Breast epithelium (tissue), 4 donors: ENCODE measurements around the gene ATXN1. TPM values are rescaled to one million over a fixed set of nuclear protein-coding genes. Genes with fewer than 3 reads are reported as not detected.

ENCODE experiments used
- DNase-seq, 2 donors: peaks; one replicate each; pipeline ENCODE4 v3.0.0-alpha.2; 2019; ENCODE audit warnings: low spot score in 2 of 2
- H3K27ac ChIP-seq, 2 donors: fragments of 200-600 bp; sonication (generic) in 1 of 2; one replicate each; pipeline ENCODE4 v1.5.1; 2016 to 2019; ENCODE audit warnings: mild to moderate bottlenecking in 1 of 2
- H3K27me3 ChIP-seq, 2 donors: fragments of 200-600 bp; sonication (generic) in 1 of 2; one replicate each; pipeline versions ENCODE4 v1.5.1 to v1.6.0; 2017 to 2019; ENCODE audit warnings: control low read depth in 1 of 2, mild to moderate bottlenecking in 1 of 2
- H3K36me3 ChIP-seq: fragments of 200-600 bp; one replicate; pipeline ENCODE4 v1.5.1; 2019
- H3K4me1 ChIP-seq, 2 donors: fragments of 200-600 bp; sonication (generic); one replicate each; pipeline ENCODE4 v1.5.1; 2016 to 2019; ENCODE audit warnings: control low read depth in 1 of 2
- H3K4me3 ChIP-seq, 3 donors: fragments of 200-600 bp; sonication (generic); 1 replicate in 2 of 3; 2 replicates in 1 of 3; pipeline ENCODE4 v1.5.1; 2016 to 2019; ENCODE audit warnings: mild to moderate bottlenecking in 3 of 3, moderate library complexity in 2 of 3
- H3K9me3 ChIP-seq, 2 donors: fragments of 200-600 bp; sonication (generic) in 1 of 2; one replicate each; pipeline ENCODE4 v1.5.1; 2016 to 2019; ENCODE audit warnings: control low read depth in 1 of 2
- POLR2A ChIP-seq: fragments of 450-650 bp; IDR thresholded peaks from one replicate; pipeline ENCODE4 v1.6.1; 2016; ENCODE audit warnings: antibody characterized with exemption, mild to moderate bottlenecking, moderate library complexity
- POLR2AphosphoS5 ChIP-seq, 3 donors: sonication (generic); formaldehyde crosslinking; IDR thresholded peaks; one replicate each; pipeline ENCODE4 v1.6.1; 2017; ENCODE audit warnings: antibody characterized with exemption in 3 of 3
- intact Hi-C: fragments of 100-400 bp; cut with DNase I; formaldehyde crosslinking; loops from one replicate; pipeline ENCODE4 v1.15.1; 2023; ENCODE audit warnings: low total_unique reads
- total RNA-seq, 3 donors: library from RNA; depleted of rRNA; stranded (reverse); fragments of >200 nt; gene quantifications; one replicate each; pipeline ENCODE4 v1.1.0, GENCODE V29; 2016
- TF ChIP-seq, protein P1 (sequence below), 3 donors: fragments of 450-650 bp; IDR thresholded peaks; one replicate each; pipeline ENCODE4 v1.5.1; 2016 to 2017; ENCODE audit warnings: antibody characterized with exemption in 3 of 3, mild to moderate bottlenecking in 3 of 3, moderate library complexity in 3 of 3

The ATXN1 gene
- total RNA-seq, 3 donors from 2014 or later: 26.7 to 63.2 (median 37.4) TPM

DNA sequence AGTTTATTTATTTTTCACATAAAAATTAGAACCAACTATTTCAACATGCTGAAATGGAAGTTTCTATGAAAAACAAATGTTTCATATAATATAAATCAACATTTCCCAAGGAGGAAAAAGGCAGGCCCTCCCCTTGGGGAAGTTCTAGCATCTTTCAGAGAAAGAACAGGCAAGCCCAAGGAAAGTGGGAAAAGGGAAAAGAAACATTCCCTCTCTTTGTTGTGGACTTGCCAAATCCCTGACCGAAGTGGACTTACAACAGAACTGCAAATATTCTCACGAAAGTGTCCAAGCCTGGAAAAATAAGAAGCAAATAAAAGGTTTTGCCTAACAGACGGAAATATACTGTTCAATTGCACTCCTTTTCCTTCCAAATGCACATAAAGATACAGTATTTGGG is 214.4 kb downstream of the ATXN1 start:
- intact Hi-C loops: no loop called here

DNA sequence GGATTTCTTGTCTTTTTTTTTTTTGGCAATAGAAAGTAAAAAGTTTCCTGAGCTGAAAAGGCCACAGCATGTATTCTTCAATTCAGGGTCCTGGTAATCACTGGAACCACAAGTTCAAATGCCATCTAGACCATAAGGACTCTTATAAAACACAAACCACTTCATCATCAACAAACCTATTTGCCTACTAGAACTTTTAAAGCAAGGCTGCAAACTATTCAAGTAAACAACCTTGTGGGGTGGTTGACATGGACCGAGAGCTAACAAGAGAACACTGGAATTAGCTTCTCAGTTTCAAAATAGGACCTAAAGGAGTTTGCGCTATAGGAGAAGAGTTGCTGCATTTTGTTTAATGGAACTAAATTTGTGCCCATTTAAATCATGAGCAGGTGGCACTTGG is 215.9 kb downstream of the ATXN1 start:
- Histone ChIP-seq H3K4me1 (no peaks in the 10 kb centered on the region), H3K27ac (no peak overlapping the region), H3K27me3 (no peaks in the 10 kb centered on the region), H3K9me3 (no peaks in the 10 kb centered on the region), H3K36me3 (no peaks in the 10 kb centered on the region), H3K4me3 (no peak overlapping the region)
- TF ChIP-seq POLR2AphosphoS5 (IDR thresholded peaks at IDR 0.05): no peak
- TF ChIP-seq, protein P1, sequence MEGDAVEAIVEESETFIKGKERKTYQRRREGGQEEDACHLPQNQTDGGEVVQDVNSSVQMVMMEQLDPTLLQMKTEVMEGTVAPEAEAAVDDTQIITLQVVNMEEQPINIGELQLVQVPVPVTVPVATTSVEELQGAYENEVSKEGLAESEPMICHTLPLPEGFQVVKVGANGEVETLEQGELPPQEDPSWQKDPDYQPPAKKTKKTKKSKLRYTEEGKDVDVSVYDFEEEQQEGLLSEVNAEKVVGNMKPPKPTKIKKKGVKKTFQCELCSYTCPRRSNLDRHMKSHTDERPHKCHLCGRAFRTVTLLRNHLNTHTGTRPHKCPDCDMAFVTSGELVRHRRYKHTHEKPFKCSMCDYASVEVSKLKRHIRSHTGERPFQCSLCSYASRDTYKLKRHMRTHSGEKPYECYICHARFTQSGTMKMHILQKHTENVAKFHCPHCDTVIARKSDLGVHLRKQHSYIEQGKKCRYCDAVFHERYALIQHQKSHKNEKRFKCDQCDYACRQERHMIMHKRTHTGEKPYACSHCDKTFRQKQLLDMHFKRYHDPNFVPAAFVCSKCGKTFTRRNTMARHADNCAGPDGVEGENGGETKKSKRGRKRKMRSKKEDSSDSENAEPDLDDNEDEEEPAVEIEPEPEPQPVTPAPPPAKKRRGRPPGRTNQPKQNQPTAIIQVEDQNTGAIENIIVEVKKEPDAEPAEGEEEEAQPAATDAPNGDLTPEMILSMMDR (IDR thresholded peaks at IDR 0.05): no peak
- no peak for TF ChIP-seq POLR2A
- intact Hi-C loops: no loop called here
- no peak for DNase-seq

More for the DNA sequence above, 214.4 kb downstream of the ATXN1 start:
- no peaks in the 10 kb centered on the region for H3K9me3 ChIP-seq
- no peak for DNase-seq
- no peaks in the 10 kb centered on the region for H3K4me1 ChIP-seq
- TF ChIP-seq POLR2AphosphoS5 (IDR thresholded peaks at IDR 0.05): no peak
- TF ChIP-seq, protein P1 (IDR thresholded peaks at IDR 0.05): no peak
- TF ChIP-seq POLR2A: no peak
- H3K27ac ChIP-seq: no peak overlapping the region
- H3K36me3 ChIP-seq: no peaks in the 10 kb centered on the region
- H3K4me3 ChIP-seq: no peak overlapping the region
- H3K27me3 ChIP-seq: no peaks in the 10 kb centered on the region

DNA sequence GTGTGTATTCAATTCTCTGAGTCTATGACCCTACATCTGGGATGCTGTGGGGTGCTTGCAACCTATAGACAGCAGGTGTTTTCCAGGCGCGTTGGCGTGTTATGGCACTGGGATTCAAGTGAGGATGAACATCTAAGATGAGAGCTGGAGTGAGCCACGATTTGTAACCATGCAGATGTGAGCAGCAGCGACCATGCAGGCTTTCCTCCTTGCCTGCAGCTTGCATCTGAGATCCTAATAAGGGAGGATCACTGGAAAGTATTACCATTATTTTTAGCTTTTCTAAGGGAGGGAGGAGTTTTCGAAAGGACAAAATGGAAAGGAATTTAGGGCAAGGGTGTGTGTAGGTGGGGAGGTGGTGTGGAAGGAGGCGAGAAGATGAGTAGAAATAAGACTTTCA is 216.7 kb downstream of the ATXN1 start:
- Histone ChIP-seq H3K27me3 (no peaks in the 10 kb centered on the region), H3K36me3 (no peaks in the 10 kb centered on the region), H3K4me3 (peak overlapping the region in 1 of 3 donors; percentile 19), H3K4me1 (no peaks in the 10 kb centered on the region), H3K27ac (peak overlapping the region; percentile 34 to 73), H3K9me3 (no peaks in the 10 kb centered on the region)
- TF ChIP-seq, protein P1 (IDR thresholded peaks at IDR 0.05): no peak
- no peak for DNase-seq
- intact Hi-C loops: no loop called here

DNA sequence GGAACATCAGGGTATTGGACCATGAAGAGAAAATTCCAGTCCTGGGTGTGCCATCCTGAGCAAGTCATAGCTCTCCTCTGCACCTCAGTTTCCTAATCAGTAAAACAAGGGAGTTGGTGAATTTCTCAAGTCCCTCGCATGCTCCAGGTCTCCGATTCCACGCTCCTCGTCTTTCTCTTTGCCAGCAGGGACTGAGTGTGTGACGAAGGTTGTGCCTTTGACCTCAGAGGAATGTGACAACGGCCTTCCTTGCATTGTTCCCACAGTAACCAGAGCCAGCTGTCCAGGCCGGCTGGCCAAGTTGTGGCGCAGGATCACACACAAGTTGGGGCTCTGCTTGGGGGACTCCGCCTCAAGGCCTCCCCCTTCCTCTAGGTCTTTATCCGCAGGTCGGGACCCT is 217.3 kb downstream of the ATXN1 start:
- peak overlapping the region in 1 of 3 donors; percentile 19 for H3K4me3 ChIP-seq
- intact Hi-C loops: no loop called here
- DNase-seq: no peak
- peak overlapping the region; percentile 34 to 73 for H3K27ac ChIP-seq
- no peaks in the 10 kb centered on the region for H3K9me3 ChIP-seq
- no peaks in the 10 kb centered on the region for H3K4me1 ChIP-seq
- TF ChIP-seq POLR2A (no peak), POLR2AphosphoS5 (IDR thresholded peaks at IDR 0.05) (peak in 2 of 3 donors; percentile 17 to 46)
- H3K27me3 ChIP-seq: no peaks in the 10 kb centered on the region
- H3K36me3 ChIP-seq: no peaks in the 10 kb centered on the region

DNA sequence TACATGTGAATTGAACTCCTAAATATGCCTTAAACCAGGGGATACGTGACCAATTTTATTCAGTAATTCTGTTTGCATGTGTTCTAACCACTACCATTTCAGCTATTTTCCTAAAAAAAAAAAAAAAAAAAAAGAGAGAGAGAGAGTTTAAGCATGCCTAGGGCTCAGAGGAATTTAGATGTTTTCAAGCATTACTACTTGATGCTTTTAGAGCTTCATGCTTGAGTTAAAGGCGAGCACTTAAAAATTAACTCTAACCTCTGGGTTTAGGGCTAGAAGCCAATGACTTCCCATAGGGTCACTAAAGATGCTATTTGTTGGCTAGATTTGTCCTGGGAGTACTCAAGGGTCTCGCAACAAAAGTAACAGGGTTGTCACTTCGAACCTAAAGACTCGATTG is 217.7 kb downstream of the ATXN1 start:
- H3K4me3 ChIP-seq: no peak overlapping the region

More for the DNA sequence above, 217.7 kb downstream of the ATXN1 start:
- Histone ChIP-seq H3K9me3 (no peaks in the 10 kb centered on the region), H3K27me3 (no peaks in the 10 kb centered on the region), H3K4me1 (no peaks in the 10 kb centered on the region), H3K27ac (peak overlapping the region; percentile 34 to 73), H3K36me3 (no peaks in the 10 kb centered on the region)
- intact Hi-C loops: no loop called here
- no peak for DNase-seq
- TF ChIP-seq POLR2A (no peak), POLR2AphosphoS5 (IDR thresholded peaks at IDR 0.05) (no peak)
- TF ChIP-seq, protein P1 (IDR thresholded peaks at IDR 0.05): no peak
